ENCODE data around the gene RPS5.
"Not testable (repeated sequence)": the region's sequence is repeated elsewhere in the genome, so short reads cannot be mapped to it uniquely, and the experiment has no call there.

Gene RPS5

GRCh38 chr19:58440556-58440955 is 53.5 kb downstream of the RPS5 start:
- H3K4me3 ChIP-seq (replicated peaks; ENCODE audit: low read depth, low read length): peak overlapping the region; percentile 57
- no peak for DNase-seq (ENCODE audit: extremely low read depth, low read depth)
- TF ChIP-seq, protein P1, sequence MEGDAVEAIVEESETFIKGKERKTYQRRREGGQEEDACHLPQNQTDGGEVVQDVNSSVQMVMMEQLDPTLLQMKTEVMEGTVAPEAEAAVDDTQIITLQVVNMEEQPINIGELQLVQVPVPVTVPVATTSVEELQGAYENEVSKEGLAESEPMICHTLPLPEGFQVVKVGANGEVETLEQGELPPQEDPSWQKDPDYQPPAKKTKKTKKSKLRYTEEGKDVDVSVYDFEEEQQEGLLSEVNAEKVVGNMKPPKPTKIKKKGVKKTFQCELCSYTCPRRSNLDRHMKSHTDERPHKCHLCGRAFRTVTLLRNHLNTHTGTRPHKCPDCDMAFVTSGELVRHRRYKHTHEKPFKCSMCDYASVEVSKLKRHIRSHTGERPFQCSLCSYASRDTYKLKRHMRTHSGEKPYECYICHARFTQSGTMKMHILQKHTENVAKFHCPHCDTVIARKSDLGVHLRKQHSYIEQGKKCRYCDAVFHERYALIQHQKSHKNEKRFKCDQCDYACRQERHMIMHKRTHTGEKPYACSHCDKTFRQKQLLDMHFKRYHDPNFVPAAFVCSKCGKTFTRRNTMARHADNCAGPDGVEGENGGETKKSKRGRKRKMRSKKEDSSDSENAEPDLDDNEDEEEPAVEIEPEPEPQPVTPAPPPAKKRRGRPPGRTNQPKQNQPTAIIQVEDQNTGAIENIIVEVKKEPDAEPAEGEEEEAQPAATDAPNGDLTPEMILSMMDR (IDR thresholded peaks at IDR 0.05; ENCODE audit: low read depth, low read length, missing control alignments): no peak

GRCh38 chr19:58442986-58443385 is 55.9 kb downstream of the RPS5 start:
- H3K4me3 ChIP-seq (replicated peaks; ENCODE audit: low read depth, low read length); DNase-seq (ENCODE audit: extremely low read depth, low read depth): not testable (repeated sequence)

Data from HFF-Myc (cell line).